ENCODE data around the gene OTULIN.

DNA sequence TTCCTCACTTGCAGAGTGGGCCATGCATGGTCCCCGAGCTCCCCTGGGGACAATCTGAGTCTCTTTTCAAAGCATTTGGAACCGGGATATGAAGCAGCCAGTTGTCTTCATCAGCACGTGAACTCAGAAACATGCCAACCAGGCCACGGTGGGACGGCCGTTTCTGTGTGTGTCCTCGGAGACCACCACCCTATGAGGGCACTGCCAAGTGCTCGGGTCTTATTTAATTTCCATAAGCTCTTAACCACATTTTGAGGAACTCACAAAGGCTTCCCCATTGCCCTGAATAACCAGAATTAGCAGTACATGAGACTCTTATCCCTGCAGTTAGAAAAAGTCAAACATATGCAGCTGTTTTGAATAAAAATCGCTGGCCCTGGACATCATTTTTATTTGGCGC lies 60.1 kb downstream of the OTULIN start:
- TF ChIP-seq EZH2 (IDR thresholded peaks at IDR 0.05; ENCODE audit: borderline replicate concordance, low read depth, low read length, poor library complexity, severe bottlenecking): no peak
- TF ChIP-seq, protein P1, sequence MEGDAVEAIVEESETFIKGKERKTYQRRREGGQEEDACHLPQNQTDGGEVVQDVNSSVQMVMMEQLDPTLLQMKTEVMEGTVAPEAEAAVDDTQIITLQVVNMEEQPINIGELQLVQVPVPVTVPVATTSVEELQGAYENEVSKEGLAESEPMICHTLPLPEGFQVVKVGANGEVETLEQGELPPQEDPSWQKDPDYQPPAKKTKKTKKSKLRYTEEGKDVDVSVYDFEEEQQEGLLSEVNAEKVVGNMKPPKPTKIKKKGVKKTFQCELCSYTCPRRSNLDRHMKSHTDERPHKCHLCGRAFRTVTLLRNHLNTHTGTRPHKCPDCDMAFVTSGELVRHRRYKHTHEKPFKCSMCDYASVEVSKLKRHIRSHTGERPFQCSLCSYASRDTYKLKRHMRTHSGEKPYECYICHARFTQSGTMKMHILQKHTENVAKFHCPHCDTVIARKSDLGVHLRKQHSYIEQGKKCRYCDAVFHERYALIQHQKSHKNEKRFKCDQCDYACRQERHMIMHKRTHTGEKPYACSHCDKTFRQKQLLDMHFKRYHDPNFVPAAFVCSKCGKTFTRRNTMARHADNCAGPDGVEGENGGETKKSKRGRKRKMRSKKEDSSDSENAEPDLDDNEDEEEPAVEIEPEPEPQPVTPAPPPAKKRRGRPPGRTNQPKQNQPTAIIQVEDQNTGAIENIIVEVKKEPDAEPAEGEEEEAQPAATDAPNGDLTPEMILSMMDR (conservative IDR thresholded peaks at IDR 0.05; ENCODE audit: low read depth, low read length): no peak

All from A673 (cell line).